A673 (cell line): ENCODE results near the gene GYS2.

Source experiments
- EZH2 ChIP-seq: fragments of 200-600 bp; sonication (generic); IDR thresholded peaks from 2 replicates; pipeline ENCODE4 v1.6.1; 2017; ENCODE audit warnings: borderline replicate concordance, low read depth, mild to moderate bottlenecking, mixed read lengths, antibody characterized with exemption, low read length; ENCODE audit not compliant: poor library complexity, severe bottlenecking
- TF ChIP-seq, protein P1 (sequence below): fragments of 300-800, 200-600 bp; sonication (generic); conservative IDR thresholded peaks from 2 replicates; pipeline ENCODE4 v1.5.1; 2017; ENCODE audit warnings: low read depth, mild to moderate bottlenecking, antibody characterized with exemption, low read length, moderate library complexity, mixed read lengths

DNA sequence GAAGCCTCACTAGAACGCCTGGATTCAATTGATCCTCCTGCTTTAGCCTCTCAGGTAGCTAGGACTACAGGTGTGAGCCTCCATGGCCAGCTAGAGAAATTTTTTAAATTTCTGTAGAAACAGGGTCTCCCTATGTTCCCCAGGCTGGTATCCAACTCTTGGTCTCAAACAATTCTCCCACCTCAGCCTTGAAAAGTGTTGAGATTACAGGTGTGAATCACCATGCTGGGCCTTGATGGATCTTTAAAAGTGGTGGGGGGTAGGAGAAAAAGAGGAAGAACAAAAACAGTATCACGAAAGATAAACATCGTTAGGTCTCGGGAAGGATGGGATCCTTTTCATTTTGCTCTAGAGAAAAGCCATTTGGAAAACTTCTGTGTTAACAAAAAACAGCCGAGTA is 4.5 kb downstream of the GYS2 start:
- TF ChIP-seq EZH2, result no peak
- TF ChIP-seq, protein P1, sequence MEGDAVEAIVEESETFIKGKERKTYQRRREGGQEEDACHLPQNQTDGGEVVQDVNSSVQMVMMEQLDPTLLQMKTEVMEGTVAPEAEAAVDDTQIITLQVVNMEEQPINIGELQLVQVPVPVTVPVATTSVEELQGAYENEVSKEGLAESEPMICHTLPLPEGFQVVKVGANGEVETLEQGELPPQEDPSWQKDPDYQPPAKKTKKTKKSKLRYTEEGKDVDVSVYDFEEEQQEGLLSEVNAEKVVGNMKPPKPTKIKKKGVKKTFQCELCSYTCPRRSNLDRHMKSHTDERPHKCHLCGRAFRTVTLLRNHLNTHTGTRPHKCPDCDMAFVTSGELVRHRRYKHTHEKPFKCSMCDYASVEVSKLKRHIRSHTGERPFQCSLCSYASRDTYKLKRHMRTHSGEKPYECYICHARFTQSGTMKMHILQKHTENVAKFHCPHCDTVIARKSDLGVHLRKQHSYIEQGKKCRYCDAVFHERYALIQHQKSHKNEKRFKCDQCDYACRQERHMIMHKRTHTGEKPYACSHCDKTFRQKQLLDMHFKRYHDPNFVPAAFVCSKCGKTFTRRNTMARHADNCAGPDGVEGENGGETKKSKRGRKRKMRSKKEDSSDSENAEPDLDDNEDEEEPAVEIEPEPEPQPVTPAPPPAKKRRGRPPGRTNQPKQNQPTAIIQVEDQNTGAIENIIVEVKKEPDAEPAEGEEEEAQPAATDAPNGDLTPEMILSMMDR, result no peak
